Mesothelial cell of epicardium (in vitro differentiated cells): ENCODE data around the gene MORN3. TPM values are rescaled to one million over a fixed set of nuclear protein-coding genes. Genes with fewer than 3 reads are reported as not detected.

Experiments
- DNase-seq, 2 experiments: peaks; one replicate each; pipeline ENCODE4 v3.0.0; 2021; ENCODE audit warnings: low spot score in 2 of 2; ENCODE audit not compliant: unreplicated experiment in 2 of 2
- H3K27ac Mint-ChIP-seq: 2 replicates; pipeline ENCODE4 v1.8.0; 2021; ENCODE audit warnings: mixed read lengths
- H3K27me3 Mint-ChIP-seq: 2 replicates; pipeline ENCODE4 v1.8.0; 2021; ENCODE audit warnings: low read depth, mixed read lengths
- H3K36me3 Mint-ChIP-seq: 2 replicates; pipeline ENCODE4 v1.8.0; 2021; ENCODE audit warnings: mixed read lengths
- H3K4me1 Mint-ChIP-seq: 2 replicates; pipeline ENCODE4 v1.8.0; 2021; ENCODE audit warnings: mixed read lengths
- H3K4me3 Mint-ChIP-seq: 2 replicates; pipeline ENCODE4 v1.8.0; 2021; ENCODE audit warnings: mild to moderate bottlenecking, moderate library complexity, mixed read lengths
- H3K9me3 Mint-ChIP-seq: 2 replicates; pipeline ENCODE4 v1.8.0; 2021; ENCODE audit warnings: mixed read lengths
- total RNA-seq: library from RNA; stranded (reverse); gene quantifications from 3 replicates; pipeline ENCODE4 v1.2.1, GENCODE V29; 2021
- TF ChIP-seq, protein P1 (sequence below): fragments of 200-600 bp; sonication (generic); IDR thresholded peaks from one replicate; pipeline ENCODE4 v1.5.0; 2021; ENCODE audit warnings: antibody characterized with exemption; ENCODE audit not compliant: unreplicated experiment

The MORN3 gene
- total RNA-seq, 1 donor from 2014 or later: 0.69 TPM

DNA sequence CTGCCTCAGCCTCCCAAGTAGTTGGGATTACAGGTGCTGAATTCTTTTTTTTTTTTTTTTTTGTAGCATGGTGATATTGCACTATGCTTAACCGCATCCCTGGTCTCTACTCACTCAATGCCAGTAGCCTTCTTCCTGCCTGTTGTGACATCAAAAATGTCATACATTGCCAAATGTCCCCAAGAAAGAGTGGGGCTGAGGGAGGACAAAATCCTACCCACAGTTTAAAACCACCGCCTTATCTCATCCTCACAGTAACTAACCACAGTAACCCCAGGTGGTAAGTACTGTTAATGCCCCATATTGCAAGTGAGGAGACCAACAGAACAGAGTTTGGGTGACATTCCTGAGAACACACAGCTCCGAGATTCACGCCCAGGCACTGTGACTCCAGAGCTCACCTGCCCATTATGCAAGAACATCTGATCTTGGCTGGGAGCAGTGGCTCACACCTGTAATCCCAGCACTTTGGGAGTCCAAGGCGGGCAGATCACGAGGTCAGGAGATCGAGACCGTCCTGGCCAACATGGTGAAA is 19.6 kb downstream of the MORN3 start:
- Mint-ChIP-seq H3K27ac (no peak overlapping the region), H3K4me1 (no peaks in the 10 kb centered on the region), H3K36me3 (peaks cover 2% of the 10 kb centered on the region), H3K9me3 (no peaks in the 10 kb centered on the region), H3K27me3 (no peaks in the 10 kb centered on the region), H3K4me3 (no peak overlapping the region)
- TF ChIP-seq, protein P1, sequence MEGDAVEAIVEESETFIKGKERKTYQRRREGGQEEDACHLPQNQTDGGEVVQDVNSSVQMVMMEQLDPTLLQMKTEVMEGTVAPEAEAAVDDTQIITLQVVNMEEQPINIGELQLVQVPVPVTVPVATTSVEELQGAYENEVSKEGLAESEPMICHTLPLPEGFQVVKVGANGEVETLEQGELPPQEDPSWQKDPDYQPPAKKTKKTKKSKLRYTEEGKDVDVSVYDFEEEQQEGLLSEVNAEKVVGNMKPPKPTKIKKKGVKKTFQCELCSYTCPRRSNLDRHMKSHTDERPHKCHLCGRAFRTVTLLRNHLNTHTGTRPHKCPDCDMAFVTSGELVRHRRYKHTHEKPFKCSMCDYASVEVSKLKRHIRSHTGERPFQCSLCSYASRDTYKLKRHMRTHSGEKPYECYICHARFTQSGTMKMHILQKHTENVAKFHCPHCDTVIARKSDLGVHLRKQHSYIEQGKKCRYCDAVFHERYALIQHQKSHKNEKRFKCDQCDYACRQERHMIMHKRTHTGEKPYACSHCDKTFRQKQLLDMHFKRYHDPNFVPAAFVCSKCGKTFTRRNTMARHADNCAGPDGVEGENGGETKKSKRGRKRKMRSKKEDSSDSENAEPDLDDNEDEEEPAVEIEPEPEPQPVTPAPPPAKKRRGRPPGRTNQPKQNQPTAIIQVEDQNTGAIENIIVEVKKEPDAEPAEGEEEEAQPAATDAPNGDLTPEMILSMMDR: no peak
- DNase-seq: no peak

DNA sequence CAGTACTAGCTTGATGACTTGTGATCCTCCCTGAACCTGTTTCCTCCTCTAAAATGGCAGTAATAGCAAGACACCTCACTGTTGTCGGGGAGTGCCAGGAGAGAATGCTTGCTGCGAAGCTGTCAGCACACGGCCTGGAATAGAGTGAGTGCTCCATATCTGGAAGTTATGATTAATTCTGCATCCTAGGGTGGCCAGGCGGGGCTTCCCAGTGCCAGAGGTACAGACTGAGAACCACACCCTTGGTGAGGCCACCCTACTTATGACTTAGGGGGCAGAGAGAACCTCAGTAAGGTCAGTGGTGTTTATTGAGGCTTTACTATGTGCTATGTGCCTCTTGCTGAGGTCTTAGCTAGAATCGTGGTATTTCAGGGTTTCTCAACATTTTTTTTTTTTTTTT is 20.1 kb downstream of the MORN3 start:
- no peaks in the 10 kb centered on the region for H3K9me3 Mint-ChIP-seq
- DNase-seq: no peak
- TF ChIP-seq, protein P1: no peak
- H3K4me1 Mint-ChIP-seq: no peaks in the 10 kb centered on the region
- H3K27ac Mint-ChIP-seq: no peak overlapping the region
- no peak overlapping the region for H3K4me3 Mint-ChIP-seq
- H3K27me3 Mint-ChIP-seq: no peaks in the 10 kb centered on the region
- peaks cover 2% of the 10 kb centered on the region for H3K36me3 Mint-ChIP-seq

DNA sequence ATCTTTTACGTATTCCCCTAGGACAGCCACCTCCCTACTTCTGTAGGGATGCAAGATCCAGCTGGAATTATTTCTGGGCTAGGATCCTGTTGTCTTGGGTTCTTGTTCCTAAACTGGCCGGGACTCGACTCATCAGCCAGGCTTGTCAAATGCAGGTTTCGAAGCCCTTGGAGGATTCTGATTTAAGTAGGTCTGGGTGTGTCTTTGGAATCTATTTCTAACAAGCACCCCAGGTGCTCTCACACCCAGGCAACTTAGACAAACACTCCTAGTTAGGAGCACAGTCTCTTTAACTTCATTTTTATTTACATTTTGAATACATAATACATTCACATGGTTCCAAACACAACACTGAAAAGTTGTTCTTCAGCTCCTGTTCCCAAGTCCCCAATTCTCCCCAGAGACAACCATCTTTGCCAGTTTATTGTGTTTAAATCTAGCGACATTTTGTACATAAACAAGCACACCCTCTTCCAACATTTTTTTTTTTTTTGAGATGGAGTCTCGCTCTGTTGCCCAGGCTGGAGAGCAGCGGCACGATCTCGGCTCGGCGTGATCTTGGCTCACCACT is 20.9 kb downstream of the MORN3 start:
- H3K27me3 Mint-ChIP-seq: no peaks in the 10 kb centered on the region
- no peaks in the 10 kb centered on the region for H3K9me3 Mint-ChIP-seq
- peaks cover 2% of the 10 kb centered on the region for H3K36me3 Mint-ChIP-seq
- no peak for DNase-seq
- TF ChIP-seq, protein P1: no peak
- H3K4me3 Mint-ChIP-seq: no peak overlapping the region
- no peak overlapping the region for H3K27ac Mint-ChIP-seq
- H3K4me1 Mint-ChIP-seq: no peaks in the 10 kb centered on the region

DNA sequence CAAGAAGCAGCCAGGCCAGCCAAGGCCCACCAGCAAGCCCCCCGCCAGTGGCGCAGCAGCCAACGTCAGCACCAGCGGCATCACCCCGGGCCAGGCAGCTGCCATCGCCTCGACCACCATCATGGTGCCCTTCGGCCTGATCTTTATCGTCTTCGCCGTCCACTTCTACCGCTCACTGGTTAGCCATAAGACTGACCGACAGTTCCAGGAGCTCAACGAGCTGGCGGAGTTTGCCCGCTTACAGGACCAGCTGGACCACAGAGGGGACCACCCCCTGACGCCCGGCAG is 28.2 kb downstream of the MORN3 start:
- no peak for DNase-seq
- TF ChIP-seq, protein P1: no peak
- no peaks in the 10 kb centered on the region for H3K27me3 Mint-ChIP-seq
- H3K27ac Mint-ChIP-seq: no peak overlapping the region
- no peak overlapping the region for H3K4me3 Mint-ChIP-seq
- H3K36me3 Mint-ChIP-seq: peaks cover 5% of the 10 kb centered on the region
- no peaks in the 10 kb centered on the region for H3K4me1 Mint-ChIP-seq
- no peaks in the 10 kb centered on the region for H3K9me3 Mint-ChIP-seq

DNA sequence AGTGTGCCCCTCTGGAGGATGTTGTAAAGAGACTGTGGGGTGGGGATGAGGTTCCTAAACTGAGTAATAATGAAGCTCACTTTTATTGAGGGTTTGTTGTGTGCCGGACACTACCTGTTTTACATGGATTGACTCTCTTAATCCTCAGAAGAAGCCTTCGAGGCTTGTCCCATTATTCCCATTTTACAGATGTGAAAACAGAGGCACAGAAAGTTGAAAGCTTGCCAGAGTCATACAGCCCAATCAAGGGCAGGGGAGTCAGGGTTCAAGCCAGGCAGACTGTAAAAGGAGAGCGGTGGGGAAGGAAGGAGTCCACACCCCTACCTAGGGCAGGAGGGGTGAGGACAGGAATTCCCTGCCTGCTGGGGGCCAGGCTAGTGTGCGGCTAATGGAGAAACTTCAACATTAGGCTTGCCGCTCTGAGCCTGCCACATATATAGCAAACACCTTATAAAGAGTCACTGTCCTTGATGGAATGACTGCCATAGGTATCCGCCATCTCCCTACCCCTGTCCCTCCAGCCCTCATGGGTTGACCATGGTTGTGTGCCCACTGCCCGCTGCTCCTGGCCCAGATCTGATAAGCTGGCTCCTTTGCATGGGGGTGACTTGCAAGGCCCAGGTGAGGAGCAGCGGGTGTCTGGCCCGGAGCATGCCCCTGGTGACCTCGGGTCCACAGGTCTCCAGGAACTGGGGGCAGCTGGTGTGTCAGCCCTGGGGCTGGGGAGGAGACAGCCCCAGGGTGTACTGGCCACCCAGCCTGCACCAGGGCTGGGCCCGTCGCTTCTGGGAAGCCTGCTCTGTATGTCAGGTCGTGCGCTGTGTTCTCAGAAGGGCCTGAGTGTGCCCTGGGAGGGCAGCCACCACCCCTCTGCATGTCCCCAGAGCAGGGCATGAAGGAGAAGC is 30.9 kb downstream of the MORN3 start:
- TF ChIP-seq, protein P1: no peak
- no peaks in the 10 kb centered on the region for H3K9me3 Mint-ChIP-seq
- H3K36me3 Mint-ChIP-seq: peaks cover 5% of the 10 kb centered on the region
- H3K4me3 Mint-ChIP-seq: no peak overlapping the region
- H3K4me1 Mint-ChIP-seq: no peaks in the 10 kb centered on the region
- no peaks in the 10 kb centered on the region for H3K27me3 Mint-ChIP-seq
- no peak overlapping the region for H3K27ac Mint-ChIP-seq
- no peak for DNase-seq
